ENCODE results near the gene PPM1F.
"Not testable (repeated sequence)": the region's sequence is repeated elsewhere in the genome, so short reads cannot be mapped to it uniquely, and the experiment has no call there.

PPM1F gene

GRCh38 chr22:21940521-21940920 is 12.1 kb downstream of the PPM1F start:
- no peak for DNase-seq (ENCODE audit: low spot score)

- DNase-seq (ENCODE audit: low spot score) = not testable (repeated sequence)
Measured at GRCh38 chr22:21939935-21940334, 12.7 kb downstream of the PPM1F start.

- DNase-seq (ENCODE audit: low spot score) = no peak
Measured at GRCh38 chr22:21939461-21939913, 13.2 kb downstream of the PPM1F start.

GRCh38 chr22:21938906-21939305 is 13.7 kb downstream of the PPM1F start:
- DNase-seq (ENCODE audit: low spot score) = no peak

GRCh38 chr22:21938071-21938822 is 14.4 kb downstream of the PPM1F start:
- peak; percentile 87 for DNase-seq (ENCODE audit: low spot score)

GRCh38 chr22:21937821-21938070 is 14.9 kb downstream of the PPM1F start:
- DNase-seq (ENCODE audit: low spot score) = peak; percentile 93

GRCh38 chr22:21937041-21937820 is 15.4 kb downstream of the PPM1F start:
- DNase-seq (ENCODE audit: low spot score) = peak; percentile 22

- DNase-seq (ENCODE audit: low spot score) = no peak
Measured at GRCh38 chr22:21936151-21936775, 16.4 kb downstream of the PPM1F start.

GRCh38 chr22:21933910-21934309 is 18.7 kb downstream of the PPM1F start:
- no peak for DNase-seq (ENCODE audit: low spot score)

GRCh38 chr22:21933413-21933812 is 19.2 kb downstream of the PPM1F start:
- DNase-seq (ENCODE audit: low spot score) = no peak

- DNase-seq (ENCODE audit: low spot score) = no peak
Measured at GRCh38 chr22:21932347-21932746, 20.3 kb downstream of the PPM1F start.

- DNase-seq (ENCODE audit: low spot score) = no peak
Measured at GRCh38 chr22:21931056-21931455, 21.6 kb downstream of the PPM1F start.

- no peak for DNase-seq (ENCODE audit: low spot score)
Measured at GRCh38 chr22:21929253-21929652, 23.4 kb downstream of the PPM1F start.

- DNase-seq (ENCODE audit: low spot score) = no peak
Measured at GRCh38 chr22:21928048-21928447, 24.6 kb downstream of the PPM1F start.

- no peak for DNase-seq (ENCODE audit: low spot score)
Measured at GRCh38 chr22:21927174-21927823, 25.3 kb downstream of the PPM1F start.

GRCh38 chr22:21926728-21927127 is 25.9 kb downstream of the PPM1F start:
- no peak for DNase-seq (ENCODE audit: low spot score)

- no peak for DNase-seq (ENCODE audit: low spot score)
Measured at GRCh38 chr22:21923163-21923561, 29.5 kb downstream of the PPM1F start.

- no peak for DNase-seq (ENCODE audit: low spot score)
Measured at GRCh38 chr22:21922370-21923162, 30.1 kb downstream of the PPM1F start.

GRCh38 chr22:21921729-21922128 is 30.9 kb downstream of the PPM1F start:
- DNase-seq (ENCODE audit: low spot score) = no peak

GRCh38 chr22:21921184-21921721 is 31.4 kb downstream of the PPM1F start:
- DNase-seq (ENCODE audit: low spot score) = no peak

GRCh38 chr22:21920341-21921183 is 32.1 kb downstream of the PPM1F start:
- no peak for DNase-seq (ENCODE audit: low spot score)
